SK-N-SH (cell line): Measurements from ENCODE around the gene GRIP1. TPM values are rescaled to one million over a fixed set of nuclear protein-coding genes. Genes with fewer than 3 reads are reported as not detected.

Source experiments
- CTCF ChIA-PET: fragments of 300-600, 350-600 bp; formaldehyde crosslinking; extraction: SDS; loops from one replicate; lab custom pipeline; 2021; lab: Yijun Ruan, JAX
- POLR2A ChIA-PET: fragments of 350-600 bp; sonication (Branson Sonifier 250); formaldehyde crosslinking; extraction: SDS; loops from one replicate; lab custom pipeline; 2020; ENCODE audit warnings: antibody characterized with exemption, inconsistent platforms; lab: Yijun Ruan, JAX
- DNase-seq: peaks from one replicate; pipeline ENCODE4 v3.0.0; 2012
- H2AFZ ChIP-seq: fragments of 200-600 bp; sonication (generic); 2 replicates; pipeline ENCODE4 v1.8.1; 2016; ENCODE audit warnings: antibody characterized with exemption, mild to moderate bottlenecking, low read depth
- H3F3A ChIP-seq: fragments of 200-600 bp; sonication (generic); replicated peaks from 2 replicates; pipeline ENCODE3; 2016; ENCODE audit warnings: antibody characterized with exemption, mild to moderate bottlenecking; ENCODE audit not compliant: insufficient read depth
- H3K27ac ChIP-seq, 2 experiments: fragments of 200-500 bp in 1 of 2; fragments of 200-600 bp in 1 of 2; sonication (Bioruptor generic) in 1 of 2; sonication (generic), shearing (Covaris generic) in 1 of 2; 2 replicates each; pipeline versions ENCODE4 v1.5.1 to v1.6.1; 2014 to 2016; ENCODE audit warnings: low read depth in 2 of 2, inconsistent platforms in 1 of 2, low read length in 1 of 2, mild to moderate bottlenecking in 1 of 2, mixed read lengths in 1 of 2
- H3K27me3 ChIP-seq: fragments of 200-600 bp; sonication (generic), shearing (Covaris generic); 2 replicates; pipeline ENCODE4 v1.6.1; 2016; ENCODE audit warnings: mixed run types; ENCODE audit not compliant: insufficient read depth
- H3K36me3 ChIP-seq, 2 experiments: fragments of 200-500 bp in 1 of 2; fragments of 200-600 bp in 1 of 2; sonication (Bioruptor generic) in 1 of 2; sonication (generic) in 1 of 2; replicated peaks in 1 of 2; 2 replicates each; pipeline versions ENCODE3 to v1.5.1; 2014 to 2016; ENCODE audit warnings: low read length in 1 of 2, mild to moderate bottlenecking in 1 of 2; ENCODE audit not compliant: insufficient read depth in 2 of 2, control insufficient read depth in 1 of 2
- H3K4me1 ChIP-seq, 2 experiments: fragments of 200-500 bp in 1 of 2; fragments of 200-600 bp in 1 of 2; sonication (Bioruptor generic) in 1 of 2; sonication (generic), shearing (Covaris generic) in 1 of 2; 2 replicates each; pipeline versions ENCODE4 v1.5.1 to v1.6.1; 2014 to 2016; ENCODE audit warnings: low read depth in 1 of 2, low read length in 1 of 2, mixed run types in 1 of 2; ENCODE audit not compliant: insufficient read depth in 2 of 2, control insufficient read depth in 1 of 2
- H3K4me2 ChIP-seq: fragments of 200-600 bp; sonication (generic), shearing (Covaris generic); 2 replicates; pipeline ENCODE4 v1.6.1; 2017; ENCODE audit warnings: mixed run types
- H3K4me3 ChIP-seq, 2 experiments: fragments of 200-500 bp in 1 of 2; fragments of 200-600 bp in 1 of 2; sonication (Bioruptor generic) in 1 of 2; sonication (generic), shearing (Covaris generic) in 1 of 2; 2 replicates each; pipeline versions ENCODE4 v1.5.1 to v1.8.1; 2014 to 2016; ENCODE audit warnings: low read depth in 2 of 2, inconsistent platforms in 1 of 2, low read length in 1 of 2, mild to moderate bottlenecking in 1 of 2, mixed read lengths in 1 of 2, moderate library complexity in 1 of 2
- H3K79me2 ChIP-seq: fragments of 200-600 bp; sonication (generic); 2 replicates; pipeline ENCODE4 v1.8.1; 2017; ENCODE audit warnings: mild to moderate bottlenecking; ENCODE audit not compliant: insufficient read depth
- H3K9ac ChIP-seq: fragments of 200-600 bp; sonication (generic); 2 replicates; pipeline ENCODE4 v1.6.1; 2017; ENCODE audit warnings: mixed run types
- H3K9me2 ChIP-seq: fragments of 200-600 bp; sonication (generic); 2 replicates; pipeline ENCODE4 v1.6.1; 2017; ENCODE audit warnings: mixed run types
- H3K9me3 ChIP-seq: fragments of 200-600 bp; sonication (generic); 2 replicates; pipeline ENCODE4 v1.6.1; 2017; ENCODE audit warnings: mixed run types, mild to moderate bottlenecking, moderate library complexity
- H4K20me1 ChIP-seq: fragments of 200-600 bp; sonication (generic); 2 replicates; pipeline ENCODE4 v1.6.1; 2017; ENCODE audit warnings: mild to moderate bottlenecking, mixed run types; ENCODE audit not compliant: insufficient read depth
- MEF2A ChIP-seq: IDR thresholded peaks from 2 replicates; pipeline ENCODE4 v1.4.0; 2012; ENCODE audit warnings: low read depth, borderline replicate concordance
- NFIC ChIP-seq: IDR thresholded peaks from 2 replicates; pipeline ENCODE4 v1.4.0; 2012; ENCODE audit warnings: borderline replicate concordance
- POLR2AphosphoS5 ChIP-seq: IDR thresholded peaks from 2 replicates; pipeline ENCODE4 v1.6.1; 2012; ENCODE audit warnings: low read depth, low read length
- RCOR1 ChIP-seq: fragments of 150-350 bp; IDR thresholded peaks from 2 replicates; pipeline ENCODE4 v1.6.1; 2017; ENCODE audit warnings: antibody characterized with exemption, low read length
- TAF1 ChIP-seq: IDR thresholded peaks from 2 replicates; pipeline ENCODE4 v1.6.1; 2012; ENCODE audit warnings: low read depth, mild to moderate bottlenecking, low read length, moderate library complexity, borderline replicate concordance
- YY1 ChIP-seq: IDR thresholded peaks from 2 replicates; pipeline ENCODE4 v1.4.0; 2012; ENCODE audit warnings: low read depth, mild to moderate bottlenecking
- WGBS: methylation state at CpG from one replicate; pipeline ENCODE4 v1.1.6; 2017; ENCODE audit warnings: low lambda C conversion rate; 5-methylcytosine and 5-hydroxymethylcytosine counted together
- polyA plus RNA-seq, 3 experiments: library from polyadenylated mRNA; depleted of rRNA; stranded (reverse); fragments of >200 nt; gene quantifications; 2 replicates each; pipeline ENCODE4 v1.2.3, GENCODE V29; 2012
- TF ChIP-seq, protein P1 (sequence below): fragments of 200-600 bp; sonication (generic); IDR thresholded peaks from 2 replicates; pipeline ENCODE4 v1.6.1; 2017; ENCODE audit warnings: antibody characterized with exemption, mild to moderate bottlenecking, moderate library complexity

GRIP1 gene
- polyA plus RNA-seq, 1 of the 3 experiments (the other 2 are of a cell fraction) = 0.07 TPM

DNA sequence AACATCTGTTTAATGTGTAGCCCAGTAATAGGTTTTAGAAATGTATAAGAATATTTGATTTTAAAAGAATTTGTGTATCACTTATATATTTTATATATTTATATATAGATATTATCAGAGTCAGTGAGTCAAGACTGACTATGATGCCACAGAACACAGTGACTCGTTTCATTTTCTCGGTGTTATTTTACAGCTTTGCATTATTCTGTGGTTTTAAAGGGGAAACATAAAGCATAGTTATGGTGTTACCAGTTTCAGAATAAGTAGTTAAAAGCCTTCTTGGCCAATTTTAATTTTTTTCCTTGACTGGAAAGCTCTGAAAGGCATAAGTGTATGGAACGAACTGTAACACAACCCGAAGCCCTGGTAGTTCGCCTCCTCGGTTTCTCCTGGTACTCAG lies 91.0 kb downstream of the GRIP1 start:
- DNase-seq = no peak
- H3K4me1 ChIP-seq = no peaks in the 10 kb centered on the region
- 39% methylated on average over 6 of the region's 6 CpGs for WGBS
- H4K20me1 ChIP-seq = no peaks in the 10 kb centered on the region
- no peak overlapping the region for H3K9ac ChIP-seq
- no peaks in the 10 kb centered on the region for H3K36me3 ChIP-seq
- no peaks in the 10 kb centered on the region for H3K79me2 ChIP-seq
- TF ChIP-seq YY1 (no peak), TAF1 (no peak), RCOR1 (no peak), NFIC (no peak)
- TF ChIP-seq, protein P1, sequence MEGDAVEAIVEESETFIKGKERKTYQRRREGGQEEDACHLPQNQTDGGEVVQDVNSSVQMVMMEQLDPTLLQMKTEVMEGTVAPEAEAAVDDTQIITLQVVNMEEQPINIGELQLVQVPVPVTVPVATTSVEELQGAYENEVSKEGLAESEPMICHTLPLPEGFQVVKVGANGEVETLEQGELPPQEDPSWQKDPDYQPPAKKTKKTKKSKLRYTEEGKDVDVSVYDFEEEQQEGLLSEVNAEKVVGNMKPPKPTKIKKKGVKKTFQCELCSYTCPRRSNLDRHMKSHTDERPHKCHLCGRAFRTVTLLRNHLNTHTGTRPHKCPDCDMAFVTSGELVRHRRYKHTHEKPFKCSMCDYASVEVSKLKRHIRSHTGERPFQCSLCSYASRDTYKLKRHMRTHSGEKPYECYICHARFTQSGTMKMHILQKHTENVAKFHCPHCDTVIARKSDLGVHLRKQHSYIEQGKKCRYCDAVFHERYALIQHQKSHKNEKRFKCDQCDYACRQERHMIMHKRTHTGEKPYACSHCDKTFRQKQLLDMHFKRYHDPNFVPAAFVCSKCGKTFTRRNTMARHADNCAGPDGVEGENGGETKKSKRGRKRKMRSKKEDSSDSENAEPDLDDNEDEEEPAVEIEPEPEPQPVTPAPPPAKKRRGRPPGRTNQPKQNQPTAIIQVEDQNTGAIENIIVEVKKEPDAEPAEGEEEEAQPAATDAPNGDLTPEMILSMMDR = no peak
- H3K9me3 ChIP-seq = no peaks in the 10 kb centered on the region; the same call in 1 of the 2 replicates
- no peaks in the 10 kb centered on the region for H3F3A ChIP-seq
- CTCF ChIA-PET = no interaction called here
- H2AFZ ChIP-seq = no peak overlapping the region
- H3K9me2 ChIP-seq = no peaks in the 10 kb centered on the region
- no peak overlapping the region for H3K4me2 ChIP-seq
- H3K4me3 ChIP-seq = no peak overlapping the region
- POLR2A ChIA-PET = no interaction called here
- H3K27me3 ChIP-seq = no peaks in the 10 kb centered on the region
- no peak overlapping the region for H3K27ac ChIP-seq

DNA sequence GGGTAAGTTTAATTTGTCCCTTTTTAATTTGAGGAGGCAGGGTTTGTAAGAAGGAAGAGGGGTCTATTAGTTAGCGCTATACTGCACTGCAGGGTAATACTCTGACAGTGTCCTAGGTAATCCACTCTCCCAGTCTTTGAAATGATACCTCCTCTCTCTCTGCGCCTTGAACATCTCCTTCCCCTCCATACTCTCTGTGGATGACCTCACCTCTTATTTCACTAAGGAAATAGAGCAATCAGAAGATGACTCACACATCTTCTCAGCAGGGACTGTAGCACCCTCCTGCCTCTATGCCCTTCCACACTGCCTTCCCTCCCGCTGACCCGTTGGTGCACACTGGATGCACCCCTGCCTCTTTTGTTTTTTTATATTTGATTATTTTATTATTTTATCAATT lies 94.2 kb downstream of the GRIP1 start:
- no peaks in the 10 kb centered on the region for H3F3A ChIP-seq
- H3K9me2 ChIP-seq = no peaks in the 10 kb centered on the region
- no peaks in the 10 kb centered on the region for H3K79me2 ChIP-seq
- no peak overlapping the region for H3K4me3 ChIP-seq
- no peak for DNase-seq
- no peaks in the 10 kb centered on the region; the same call in 1 of the 2 replicates for H3K9me3 ChIP-seq
- H4K20me1 ChIP-seq = no peaks in the 10 kb centered on the region
- POLR2A ChIA-PET = no interaction called here
- no peak overlapping the region for H3K4me2 ChIP-seq
- no peaks in the 10 kb centered on the region for H3K36me3 ChIP-seq
- H2AFZ ChIP-seq = no peak overlapping the region
- CTCF ChIA-PET = no interaction called here
- no peaks in the 10 kb centered on the region for H3K27me3 ChIP-seq
- H3K27ac ChIP-seq = no peak overlapping the region
- 56% methylated on average over 4 of the region's 4 CpGs for WGBS
- no peak for TF ChIP-seq MEF2A
- TF ChIP-seq, all 33 proteins: peak for 0
- Histone ChIP-seq H3K9ac (no peak overlapping the region), H3K4me1 (no peaks in the 10 kb centered on the region)

DNA sequence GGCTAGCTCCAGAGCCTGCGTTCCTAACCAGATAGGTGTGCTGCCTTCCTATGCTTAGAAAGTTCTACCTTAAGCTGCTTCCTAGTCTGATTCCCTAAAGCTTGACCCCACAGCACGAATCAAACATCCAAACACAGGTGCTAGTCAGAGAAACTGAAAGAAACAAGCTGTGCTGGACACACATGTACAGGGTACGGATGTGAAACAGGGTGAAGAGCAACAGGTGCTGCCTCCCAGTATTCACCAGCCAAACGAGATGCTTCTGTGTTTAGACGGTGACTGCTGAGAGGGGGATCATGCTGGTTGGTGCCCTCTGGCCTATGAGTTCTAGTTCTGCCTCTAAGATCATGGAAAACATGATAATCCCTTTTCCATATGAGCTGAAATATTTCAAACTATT lies 105.3 kb downstream of the GRIP1 start:
- H3F3A ChIP-seq = no peaks in the 10 kb centered on the region
- no peak overlapping the region for H3K4me3 ChIP-seq
- DNase-seq = no peak
- H3K4me1 ChIP-seq = no peaks in the 10 kb centered on the region
- H3K4me2 ChIP-seq = no peak overlapping the region
- no peak for TF ChIP-seq POLR2AphosphoS5
- peaks cover 16% of the 10 kb centered on the region; the same call in 1 of the 2 replicates for H3K27me3 ChIP-seq
- no peaks in the 10 kb centered on the region for H3K36me3 ChIP-seq
- H3K27ac ChIP-seq = no peak overlapping the region
- WGBS = 13% methylated on average over 5 of the region's 5 CpGs
- H3K9me3 ChIP-seq = no peaks in the 10 kb centered on the region
- ChIA-PET CTCF (no interaction called here), POLR2A (no interaction called here)
- no peaks in the 10 kb centered on the region for H3K9me2 ChIP-seq
- H2AFZ ChIP-seq = no peak overlapping the region
- no peak overlapping the region for H3K9ac ChIP-seq
- H3K79me2 ChIP-seq = no peaks in the 10 kb centered on the region
- H4K20me1 ChIP-seq = no peaks in the 10 kb centered on the region
